Mesenchymal stem cell (in vitro differentiated cells and primary cell): ENCODE results near the gene ZNF621.
"Not testable (repeated sequence)": the region's sequence is repeated elsewhere in the genome, so short reads cannot be mapped to it uniquely, and the experiment has no call there.

Experiments
- DNase-seq: peaks from one replicate; pipeline ENCODE4 v3.0.0-alpha.2; 2013
- H2AFZ ChIP-seq: one replicate; pipeline ENCODE4 v1.6.1; 2013; ENCODE audit warnings: low read depth, mild to moderate bottlenecking, control low read depth, inconsistent platforms, low read length, moderate library complexity
- H2AK5ac ChIP-seq: 2 replicates; pipeline ENCODE4 v1.6.1; 2013; ENCODE audit warnings: low read length, moderate library complexity, mild to moderate bottlenecking, inconsistent platforms; ENCODE audit not compliant: severe bottlenecking
- H2BK120ac ChIP-seq: one replicate; pipeline ENCODE4 v1.6.1; 2013; ENCODE audit warnings: low read depth, mild to moderate bottlenecking, inconsistent platforms, low read length, moderate library complexity
- H2BK12ac ChIP-seq, 2 experiments: one replicate each; pipeline ENCODE4 v1.6.1; 2013; ENCODE audit warnings: inconsistent platforms in 2 of 2, low read length in 2 of 2, mild to moderate bottlenecking in 2 of 2, moderate library complexity in 2 of 2, control low read depth in 1 of 2
- H2BK15ac ChIP-seq: one replicate; pipeline ENCODE4 v1.6.1; 2013; ENCODE audit warnings: mild to moderate bottlenecking, low read depth, inconsistent platforms; ENCODE audit not compliant: poor library complexity, severe bottlenecking
- H2BK5ac ChIP-seq: 2 replicates; pipeline ENCODE4 v1.6.1; 2013; ENCODE audit warnings: low read depth, mild to moderate bottlenecking, low read length, control low read depth, inconsistent platforms; ENCODE audit not compliant: poor library complexity, severe bottlenecking
- H3K14ac ChIP-seq, 2 experiments: one replicate each; pipeline ENCODE4 v1.6.1; 2013; ENCODE audit warnings: inconsistent platforms in 2 of 2, low read length in 2 of 2, control low read depth in 1 of 2, mild to moderate bottlenecking in 1 of 2, moderate library complexity in 1 of 2
- H3K18ac ChIP-seq, 2 experiments: one replicate each; pipeline ENCODE4 v1.6.1; 2013; ENCODE audit warnings: inconsistent platforms in 2 of 2, low read length in 2 of 2, control low read depth in 1 of 2, low read depth in 1 of 2, mild to moderate bottlenecking in 1 of 2
- H3K23ac ChIP-seq, 2 experiments: one replicate each; pipeline ENCODE4 v1.6.1; 2013; ENCODE audit warnings: inconsistent platforms in 2 of 2, low read length in 2 of 2, mild to moderate bottlenecking in 2 of 2, moderate library complexity in 2 of 2, control low read depth in 1 of 2
- H3K27ac ChIP-seq: 2 replicates; pipeline ENCODE4 v1.5.1; 2013; ENCODE audit warnings: mild to moderate bottlenecking, moderate library complexity, low read length, control low read depth, inconsistent platforms; ENCODE audit not compliant: poor library complexity, severe bottlenecking
- H3K27me3 ChIP-seq, 2 experiments: 2 replicates each; pipeline versions ENCODE4 v1.6.1 to v1.7.0; 2013; ENCODE audit warnings: low read length in 2 of 2, mild to moderate bottlenecking in 2 of 2, moderate library complexity in 2 of 2, control low read depth in 1 of 2, inconsistent platforms in 1 of 2; ENCODE audit not compliant: control insufficient read depth in 1 of 2, insufficient read depth in 1 of 2
- H3K36me3 ChIP-seq, 2 experiments: 2 replicates each; pipeline versions ENCODE4 v1.6.1 to v1.7.0; 2013; ENCODE audit warnings: low read length in 2 of 2, control low read depth in 1 of 2, inconsistent platforms in 1 of 2, low read depth in 1 of 2, mild to moderate bottlenecking in 1 of 2; ENCODE audit not compliant: insufficient read depth in 2 of 2, control insufficient read depth in 1 of 2
- H3K4ac ChIP-seq, 2 experiments: one replicate each; pipeline ENCODE4 v1.6.1; 2013; ENCODE audit warnings: inconsistent platforms in 2 of 2, low read length in 2 of 2, mild to moderate bottlenecking in 2 of 2, moderate library complexity in 2 of 2, control low read depth in 1 of 2, low read depth in 1 of 2
- H3K4me1 ChIP-seq: 2 replicates; pipeline ENCODE4 v1.6.1; 2013; ENCODE audit warnings: low read depth, low read length, control low read depth; ENCODE audit not compliant: control insufficient read depth, insufficient read depth
- H3K4me2 ChIP-seq: 2 replicates; pipeline ENCODE4 v1.6.1; 2013; ENCODE audit warnings: low read length, mild to moderate bottlenecking, inconsistent platforms; ENCODE audit not compliant: poor library complexity, severe bottlenecking
- H3K4me3 ChIP-seq, 2 experiments: 2 replicates each; pipeline versions ENCODE4 v1.5.1 to v1.7.0; 2013; ENCODE audit warnings: low read length in 2 of 2, mild to moderate bottlenecking in 2 of 2, control low read depth in 1 of 2, low read depth in 1 of 2; ENCODE audit not compliant: insufficient read depth in 1 of 2
- H3K79me1 ChIP-seq: replicated peaks from 2 replicates; pipeline ENCODE4 v1.6.1; 2013; ENCODE audit warnings: mild to moderate bottlenecking, control low read depth, low read length, inconsistent platforms; ENCODE audit not compliant: poor library complexity, severe bottlenecking
- H3K9ac ChIP-seq: 2 replicates; pipeline ENCODE4 v1.7.0; 2013; ENCODE audit warnings: mild to moderate bottlenecking, low read length, moderate library complexity
- H3K9me3 ChIP-seq: 2 replicates; pipeline ENCODE4 v1.7.0; 2013; ENCODE audit warnings: mild to moderate bottlenecking, low read length; ENCODE audit not compliant: control insufficient read depth
- H4K8ac ChIP-seq: one replicate; pipeline ENCODE4 v1.6.1; 2013; ENCODE audit warnings: inconsistent platforms, mild to moderate bottlenecking, low read length, moderate library complexity
- H4K91ac ChIP-seq: one replicate; pipeline ENCODE4 v1.6.1; 2013; ENCODE audit warnings: mild to moderate bottlenecking, low read length, inconsistent platforms
- WGBS: methylation state at CpG from one replicate; pipeline ENCODE4 v1.1.7; 2013; ENCODE audit warnings: mixed read lengths; 5-methylcytosine and 5-hydroxymethylcytosine counted together

Gene ZNF621

DNA sequence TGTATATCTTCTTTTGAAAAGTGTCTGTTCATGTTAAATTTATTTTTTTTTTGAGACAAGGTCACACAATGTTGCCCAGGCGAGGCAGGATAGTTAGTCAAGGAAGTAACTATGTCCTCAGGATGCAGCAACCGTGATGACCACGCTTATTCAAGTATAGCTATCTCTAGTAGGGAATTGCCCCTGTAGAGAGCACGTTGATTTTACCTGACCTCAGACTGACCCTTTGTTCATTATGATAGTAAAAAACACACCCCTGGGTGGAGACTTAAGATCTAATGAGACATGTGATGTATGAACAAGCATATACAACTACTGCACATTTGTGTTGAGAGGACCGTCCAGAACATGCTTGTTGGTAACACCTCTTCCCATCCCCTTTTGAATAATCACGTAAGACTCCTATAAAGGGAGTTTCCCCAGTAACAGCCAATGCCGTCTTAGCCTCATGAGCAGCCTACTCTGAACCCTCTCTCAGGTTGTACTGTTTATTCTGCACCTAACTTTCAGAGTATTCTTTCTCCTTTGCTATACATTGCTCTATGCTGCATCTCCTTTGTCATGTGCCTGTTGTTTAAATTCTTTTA, 32.9 kb downstream of the ZNF621 start:
- no peaks in the 10 kb centered on the region for H3K9me3 ChIP-seq
- no peaks in the 10 kb centered on the region for H3K4me1 ChIP-seq
- H3K27ac ChIP-seq: no peak overlapping the region
- no peak overlapping the region for H2BK120ac ChIP-seq
- no peak overlapping the region for H2AFZ ChIP-seq
- H4K8ac ChIP-seq: no peak overlapping the region
- H3K4ac ChIP-seq: no peak overlapping the region
- WGBS: 66% methylated on average over 4 of the region's 7 CpGs
- no peaks in the 10 kb centered on the region for H3K36me3 ChIP-seq
- no peak overlapping the region for H2BK5ac ChIP-seq
- H3K79me1 ChIP-seq: no peaks in the 10 kb centered on the region
- no peaks in the 10 kb centered on the region for H3K27me3 ChIP-seq
- no peak overlapping the region for H4K91ac ChIP-seq
- no peak overlapping the region for H2BK15ac ChIP-seq
- H3K4me2 ChIP-seq: no peak overlapping the region
- H3K4me3 ChIP-seq: no peak overlapping the region
- H2AK5ac ChIP-seq: no peak overlapping the region
- H3K9ac ChIP-seq: no peak overlapping the region
- no peak for DNase-seq
- H3K23ac ChIP-seq: no peak overlapping the region
- no peak overlapping the region for H2BK12ac ChIP-seq
- H3K14ac ChIP-seq: no peak overlapping the region
- H3K18ac ChIP-seq: no peak overlapping the region

DNA sequence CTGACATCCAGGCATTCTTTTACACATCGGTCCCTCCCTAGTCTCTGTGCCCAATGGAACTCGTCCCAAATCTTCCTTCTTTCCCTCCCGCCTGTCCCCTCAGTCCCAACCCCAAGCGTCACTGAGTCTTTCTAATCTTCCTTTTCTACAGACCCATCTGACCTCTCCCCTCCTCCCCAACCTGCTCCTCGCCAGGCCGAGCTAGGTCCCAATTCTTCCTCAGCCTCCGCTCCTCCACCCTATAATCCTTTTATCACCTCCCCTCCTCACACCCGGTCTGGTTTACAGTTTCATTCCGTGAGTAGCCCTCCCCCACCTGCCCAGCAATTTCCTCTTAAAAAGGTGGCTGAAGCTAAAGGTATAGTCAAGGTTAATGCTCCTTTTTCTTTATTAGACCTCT, 37.7 kb downstream of the ZNF621 start:
- not testable (repeated sequence) for H3K4ac ChIP-seq, H3K18ac ChIP-seq, H3K27me3 ChIP-seq, H2BK5ac ChIP-seq, H2BK12ac ChIP-seq, H3K9me3 ChIP-seq, H3K36me3 ChIP-seq, H3K14ac ChIP-seq, H4K8ac ChIP-seq, H2BK120ac ChIP-seq, H3K79me1 ChIP-seq, H4K91ac ChIP-seq, H3K4me1 ChIP-seq, H3K27ac ChIP-seq, DNase-seq, H3K4me3 ChIP-seq, H2BK15ac ChIP-seq, H3K23ac ChIP-seq, H3K9ac ChIP-seq, H2AFZ ChIP-seq, H3K4me2 ChIP-seq, H2AK5ac ChIP-seq
- 81% methylated on average over 7 of the region's 9 CpGs for WGBS

DNA sequence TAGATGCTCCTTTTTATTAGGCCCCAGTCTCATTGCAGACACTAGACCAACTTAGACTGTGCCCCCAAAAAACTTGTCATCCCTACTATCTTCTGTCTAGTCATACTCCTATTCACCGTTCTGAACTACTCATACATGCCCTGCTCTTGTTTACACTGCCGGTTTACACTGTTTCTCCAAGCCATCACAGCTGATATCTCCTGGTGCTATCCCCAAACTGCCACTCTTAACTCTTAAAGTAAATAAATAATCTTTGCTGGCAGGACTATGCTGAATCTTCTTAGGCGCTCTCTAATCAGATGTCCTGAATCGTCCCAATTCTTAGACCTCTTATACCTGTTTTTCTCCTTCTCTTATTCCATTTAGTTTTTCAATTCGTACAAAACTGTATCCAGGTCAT, 40.9 kb downstream of the ZNF621 start:
- H3K4me3 ChIP-seq, H3K4ac ChIP-seq, H3K4me1 ChIP-seq, H3K9me3 ChIP-seq, H3K79me1 ChIP-seq, H2BK120ac ChIP-seq, H2BK5ac ChIP-seq, H3K14ac ChIP-seq, H2BK15ac ChIP-seq, H3K27me3 ChIP-seq, DNase-seq, H3K9ac ChIP-seq, H4K8ac ChIP-seq, H2BK12ac ChIP-seq, H3K4me2 ChIP-seq, H4K91ac ChIP-seq, H2AFZ ChIP-seq, H3K18ac ChIP-seq, H2AK5ac ChIP-seq, H3K23ac ChIP-seq, H3K27ac ChIP-seq, H3K36me3 ChIP-seq: not testable (repeated sequence)
- 76% methylated on average over 5 of the region's 5 CpGs for WGBS

- no peak for DNase-seq
- Histone ChIP-seq H3K27me3 (peaks cover 0 to 4% of the 10 kb centered on the region in 2 experiments), H3K27ac (no peak overlapping the region), H4K8ac (no peak overlapping the region), H3K23ac (no peak overlapping the region), H3K4me2 (no peak overlapping the region), H2AK5ac (no peak overlapping the region), H2BK120ac (no peak overlapping the region), H3K14ac (no peak overlapping the region), H3K4ac (no peak overlapping the region), H3K18ac (no peak overlapping the region), H2BK5ac (no peak overlapping the region), H3K4me1 (no peaks in the 10 kb centered on the region), H3K79me1 (no peaks in the 10 kb centered on the region), H3K36me3 (no peaks in the 10 kb centered on the region), H3K4me3 (no peak overlapping the region), H2BK15ac (no peak overlapping the region), H3K9ac (no peak overlapping the region), H3K9me3 (peaks cover 3% of the 10 kb centered on the region), H4K91ac (no peak overlapping the region), H2AFZ (no peak overlapping the region), H2BK12ac (no peak overlapping the region)
- 75% methylated on average over 3 of the region's 4 CpGs for WGBS
Measured at GRCh38 chr3:40566694-40567093, 41.9 kb downstream of the ZNF621 start.
